ENCODE results near the gene UBR4.

DNA sequence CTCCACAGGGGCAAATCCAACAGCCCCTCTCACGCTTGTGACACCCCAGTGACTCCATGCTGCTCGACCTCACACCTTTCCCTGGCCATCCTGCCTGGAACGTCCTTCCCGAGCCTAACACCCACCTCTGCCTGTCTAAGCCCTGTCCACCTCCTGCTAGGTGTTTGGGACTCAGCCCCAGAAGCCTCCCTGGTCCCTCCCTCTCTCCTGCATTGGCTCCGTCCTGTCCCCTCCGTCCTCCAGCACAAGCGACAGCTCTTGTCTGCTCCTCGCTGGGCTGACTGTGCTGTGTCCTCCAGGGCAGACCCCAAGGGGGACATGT is 151.6 kb downstream of the UBR4 start:
- no peak for TF ChIP-seq POLR2AphosphoS5 (IDR thresholded peaks at IDR 0.05; ENCODE audit: borderline replicate concordance, low read depth, low read length)
- no peak for TF ChIP-seq EZH2 (IDR thresholded peaks at IDR 0.05)
- no peak for TF ChIP-seq FOXP2 (optimal IDR thresholded peaks at IDR 0.05; ENCODE audit: control extremely low read depth, extremely low read length, insufficient read depth)

Measured in SK-N-MC (cell line).